HEK293T (cell line): ENCODE results near the gene KEAP1.
"Not testable (repeated sequence)": the region's sequence is repeated elsewhere in the genome, so short reads cannot be mapped to it uniquely, and the experiment has no call there.

ENCODE experiments used
- CTCF ChIA-PET: fragments of 350-600 bp; formaldehyde crosslinking; extraction: SDS; loops from one replicate; lab custom pipeline; 2021; ENCODE audit warnings: antibody characterized with exemption, inconsistent platforms; lab: Yijun Ruan, JAX
- POLR2A ChIA-PET: fragments of 350-600 bp; formaldehyde crosslinking; extraction: SDS; loops from one replicate; lab custom pipeline; 2020; ENCODE audit warnings: antibody characterized with exemption, inconsistent platforms; lab: Yijun Ruan, JAX
- DNase-seq: peaks from one replicate; pipeline ENCODE4 v3.0.0; 2012; ENCODE audit warnings: mixed read lengths; ENCODE audit errors: extremely low spot score
- ARNT ChIP-seq: fragments of 450-650 bp; IDR thresholded peaks from 2 replicates; pipeline ENCODE4 v1.6.1; 2017; ENCODE audit warnings: mild to moderate bottlenecking
- BHLHE40 ChIP-seq: fragments of 450-650 bp; IDR thresholded peaks from 2 replicates; pipeline ENCODE4 v1.6.1; 2016; ENCODE audit warnings: mild to moderate bottlenecking, moderate library complexity, borderline replicate concordance
- CTBP1 ChIP-seq: fragments of 450-650 bp; IDR thresholded peaks from 2 replicates; pipeline ENCODE4 v1.6.1; 2016; ENCODE audit warnings: borderline replicate concordance
- ELF4 ChIP-seq: fragments of 450-650 bp; IDR thresholded peaks from 2 replicates; pipeline ENCODE4 v1.6.1; 2017; ENCODE audit warnings: antibody characterized with exemption
- FOXA1 ChIP-seq: fragments of 450-650 bp; IDR thresholded peaks from 2 replicates; pipeline ENCODE4 v1.6.1; 2016; ENCODE audit warnings: mild to moderate bottlenecking
- FOXK2 ChIP-seq: fragments of 450-650 bp; IDR thresholded peaks from 2 replicates; pipeline ENCODE4 v1.6.1; 2016; ENCODE audit warnings: mild to moderate bottlenecking
- FOXM1 ChIP-seq: fragments of 450-650 bp; IDR thresholded peaks from 2 replicates; pipeline ENCODE4 v1.6.1; 2017; ENCODE audit warnings: mild to moderate bottlenecking, borderline replicate concordance
- HDGF ChIP-seq: fragments of 450-650 bp; IDR thresholded peaks from 2 replicates; pipeline ENCODE4 v1.6.1; 2017; ENCODE audit warnings: antibody characterized with exemption, borderline replicate concordance
- L3MBTL2 ChIP-seq: fragments of 450-650 bp; conservative IDR thresholded peaks from 2 replicates; pipeline ENCODE4 v1.6.1; 2016; ENCODE audit warnings: mild to moderate bottlenecking
- LEF1 ChIP-seq: fragments of 450-650 bp; IDR thresholded peaks from 2 replicates; pipeline ENCODE4 v1.6.1; 2017; ENCODE audit warnings: mild to moderate bottlenecking, borderline replicate concordance
- NFRKB ChIP-seq: fragments of 450-650 bp; IDR thresholded peaks from 2 replicates; pipeline ENCODE4 v1.6.1; 2016; ENCODE audit warnings: mild to moderate bottlenecking, moderate library complexity
- PKNOX1 ChIP-seq: fragments of 450-650 bp; IDR thresholded peaks from 2 replicates; pipeline ENCODE4 v1.6.1; 2016
- SP1 ChIP-seq: fragments of 450-650 bp; IDR thresholded peaks from 2 replicates; pipeline ENCODE4 v1.6.1; 2017
- SUZ12 ChIP-seq: fragments of 450-650 bp; IDR thresholded peaks from 2 replicates; pipeline ENCODE4 v1.6.1; 2016; ENCODE audit warnings: mild to moderate bottlenecking
- TARDBP ChIP-seq: fragments of 450-650 bp; IDR thresholded peaks from 2 replicates; pipeline ENCODE4 v1.6.1; 2016
- ZNF384 ChIP-seq: fragments of 450-650 bp; IDR thresholded peaks from 2 replicates; pipeline ENCODE4 v1.6.1; 2016

KEAP1 gene

GRCh38 chr19:10464456-10464855, 38.7 kb downstream of the KEAP1 start:
- ChIA-PET CTCF (no interaction called here), POLR2A (no interaction called here)
- TF ChIP-seq ELF4 (no peak), SUZ12 (no peak), LEF1 (no peak), HDGF (no peak), SP1 (no peak), FOXM1 (no peak), NFRKB (no peak), FOXK2 (no peak), ARNT (no peak), FOXA1 (no peak), L3MBTL2 (no peak), TARDBP (no peak), ZNF384 (no peak), CTBP1 (no peak), PKNOX1 (no peak)
- DNase-seq = no peak

- CTCF ChIA-PET = interaction anchor here (1.2 kb wide), 1 partner anchor 16 kb away, joined by 3 read pairs; no protein-coding TSS in a partner anchor
- TF ChIP-seq SP1 (no peak), PKNOX1 (no peak)
- POLR2A ChIA-PET = no interaction called here
- DNase-seq = no peak
Measured at GRCh38 chr19:10462557-10462956, 40.6 kb downstream of the KEAP1 start.

GRCh38 chr19:10462042-10462441, 41.1 kb downstream of the KEAP1 start:
- POLR2A ChIA-PET, DNase-seq: not testable (repeated sequence)
- CTCF ChIA-PET = interaction anchor here (1.0 to 1.2 kb wide), 2 partner anchors 16 to 58 kb away, joined by 3 to 4 read pairs; no protein-coding TSS in a partner anchor

- ChIA-PET POLR2A (no interaction called here), CTCF (interaction anchor here (0.5 to 1.0 kb wide), 4 partner anchors 10 to 108 kb away, joined by 3 to 4 read pairs (median 3); no protein-coding TSS in a partner anchor)
- TF ChIP-seq L3MBTL2 (peak; percentile 94), TARDBP (no peak)
- peak; percentile 99 for DNase-seq
Measured at GRCh38 chr19:10461047-10461949, 41.9 kb downstream of the KEAP1 start.

GRCh38 chr19:10460714-10461046, 42.5 kb downstream of the KEAP1 start:
- no peak for TF ChIP-seq ARNT
- TF ChIP-seq HDGF = no peak
- no peak for TF ChIP-seq FOXA1
- TF ChIP-seq CTBP1 = no peak
- TF ChIP-seq BHLHE40 = no peak
- ChIA-PET POLR2A (no interaction called here), CTCF (interaction anchor here (0.7 to 1.0 kb wide), 2 partner anchors 11 to 109 kb away, joined by 3 read pairs; no protein-coding TSS in a partner anchor)
- no peak for DNase-seq

GRCh38 chr19:10458733-10459132, 44.4 kb downstream of the KEAP1 start:
- CTCF ChIA-PET = interaction anchor here (0.7 kb wide), 1 partner anchor 42 kb away, joined by 3 read pairs; no protein-coding TSS in a partner anchor
- POLR2A ChIA-PET, DNase-seq: not testable (repeated sequence)

- DNase-seq = peak; percentile 53
Measured at GRCh38 chr19:10454267-10454666, 48.9 kb downstream of the KEAP1 start.

More at GRCh38 chr19:10454267-10454666, 48.9 kb downstream of the KEAP1 start:
- POLR2A ChIA-PET = interaction anchor here (0.9 kb wide), 1 partner anchor 21 kb away, joined by 4 read pairs; no protein-coding TSS in a partner anchor
- CTCF ChIA-PET = interaction anchor here (0.6 kb wide), 1 partner anchor 143 kb away, joined by 3 read pairs; no protein-coding TSS in a partner anchor
- no peak for TF ChIP-seq FOXM1
- TF ChIP-seq BHLHE40 = no peak
- no peak for TF ChIP-seq FOXA1
- TF ChIP-seq LEF1 = no peak
- TF ChIP-seq HDGF = no peak
- no peak for TF ChIP-seq PKNOX1
- TF ChIP-seq CTBP1 = no peak
- no peak for TF ChIP-seq TARDBP
- TF ChIP-seq L3MBTL2 = no peak
- TF ChIP-seq ZNF384 = no peak
